ENCODE results near the gene TBX6.

The TBX6 gene

DNA sequence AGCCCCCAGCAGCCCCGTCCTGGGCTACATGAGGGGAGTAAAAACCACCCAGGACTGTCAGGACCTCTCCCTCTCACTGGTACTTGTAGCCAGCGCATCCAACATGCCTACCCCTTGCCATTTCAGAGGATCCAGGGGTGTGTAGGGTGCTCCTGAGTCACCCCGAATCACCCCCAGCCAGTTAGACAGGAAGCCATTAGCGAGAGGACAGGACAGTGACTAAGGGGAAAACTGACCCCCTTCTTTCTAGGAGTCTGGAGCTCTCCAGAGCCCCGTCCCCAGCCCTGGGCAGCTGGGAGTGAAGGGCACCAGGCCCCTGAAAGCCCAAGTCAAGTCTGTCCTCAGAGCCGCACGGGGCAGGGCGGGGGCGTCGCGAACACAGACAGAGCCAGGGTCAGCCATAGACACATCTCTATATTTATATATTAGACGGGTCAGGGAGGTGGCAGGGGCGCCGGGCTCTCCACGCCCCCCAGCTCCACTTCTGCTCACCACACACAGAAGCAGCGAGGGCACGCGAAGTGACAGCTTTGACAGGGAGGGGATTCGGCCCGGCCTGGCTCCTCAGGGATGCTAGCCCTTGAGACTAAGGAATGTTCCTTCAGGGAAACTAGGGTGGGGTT, 22.1 kb upstream of the TBX6 start:
- no peak for DNase-seq

DNA sequence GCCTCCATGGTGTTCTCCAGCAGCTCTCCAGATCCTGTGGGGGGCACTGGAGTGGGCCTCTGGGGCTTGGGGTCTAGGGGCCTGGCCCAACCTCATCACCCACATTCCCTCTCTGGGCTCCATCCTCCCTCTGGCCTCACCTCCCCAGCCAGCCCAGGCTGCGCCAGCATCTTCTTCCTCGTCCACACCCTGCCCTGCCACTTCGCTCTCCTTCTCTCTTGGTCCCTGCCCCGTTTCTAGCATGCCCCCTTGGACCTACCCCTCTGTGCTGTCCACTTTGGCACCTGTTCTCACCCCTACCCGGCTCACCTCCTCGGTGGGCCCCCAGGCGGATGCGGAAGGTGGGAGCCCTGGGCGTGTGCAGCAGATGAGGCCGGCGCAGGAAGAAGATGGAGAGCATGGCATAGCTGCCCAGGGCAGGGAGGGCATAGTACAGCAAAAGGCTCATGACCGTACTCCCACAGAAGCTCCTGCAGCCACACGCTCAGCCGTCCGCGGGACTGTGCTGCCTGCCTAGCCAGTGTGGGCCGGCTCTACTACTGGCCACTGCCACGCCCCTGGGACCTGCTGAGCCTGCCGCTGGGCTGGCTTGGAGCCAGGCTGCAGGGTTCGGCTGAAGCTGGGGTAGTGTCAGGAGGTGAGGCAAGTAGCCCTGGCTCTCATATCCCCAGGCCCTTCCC, 21.4 kb upstream of the TBX6 start, which contains the start of gene GDPD3:
Gene GDPD3, minus strand, starts transcription at position 507 of the 680 bp plus-strand sequence. Its CDS starts 59 bp downstream, at position 448.
- no peak for DNase-seq

DNA sequence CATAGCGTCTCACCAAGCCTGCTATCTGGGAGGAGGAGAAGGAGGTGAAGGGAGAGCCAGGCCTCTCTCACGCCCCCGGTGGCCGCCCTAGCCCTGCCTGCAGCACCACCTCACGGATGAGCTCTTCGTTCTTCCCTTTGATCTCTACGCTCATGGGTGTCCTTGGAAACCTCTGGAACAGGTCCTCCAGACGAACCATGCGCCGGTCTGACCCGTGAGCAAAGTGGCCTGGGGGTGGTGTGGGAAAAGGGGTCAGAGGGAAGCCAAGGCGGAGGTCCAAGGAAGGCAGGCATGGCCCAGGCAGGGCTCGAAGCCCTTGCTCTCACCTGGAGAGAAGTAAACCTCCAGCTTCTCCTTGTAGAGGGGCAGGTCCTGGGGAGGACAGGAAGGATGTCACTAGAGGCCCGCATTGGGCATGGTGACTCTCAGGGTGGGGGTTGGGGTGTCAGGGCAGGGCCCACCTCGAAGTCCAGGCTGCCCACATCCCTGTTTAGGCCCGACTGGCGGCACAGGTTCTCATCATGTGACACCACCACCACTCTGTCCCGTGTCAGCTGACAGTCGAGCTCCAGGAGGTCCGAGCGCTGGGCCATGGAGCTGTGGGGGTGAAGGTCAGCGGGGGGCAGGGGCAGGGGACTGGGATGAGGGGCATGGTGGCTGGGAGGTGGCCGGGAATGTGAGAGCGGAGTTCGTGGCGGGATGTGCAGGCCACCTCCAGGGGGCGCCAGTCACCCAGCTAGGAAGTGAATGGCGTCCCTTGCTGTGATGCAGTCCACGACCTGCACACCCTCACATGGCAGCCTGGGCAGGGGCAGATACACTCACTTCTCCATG, 20.7 kb upstream of the TBX6 start:
- peak; percentile 9 for DNase-seq

GRCh38 chr16:30110661-30111060, 18.9 kb upstream of the TBX6 start:
- DNase-seq = no peak

- no peak for DNase-seq
These were observed 16.5 kb upstream of the TBX6 start for GRCh38 chr16:30108059-30108850.

- no peak for DNase-seq
These were observed 12.8 kb upstream of the TBX6 start for GRCh38 chr16:30104492-30104891.

DNA sequence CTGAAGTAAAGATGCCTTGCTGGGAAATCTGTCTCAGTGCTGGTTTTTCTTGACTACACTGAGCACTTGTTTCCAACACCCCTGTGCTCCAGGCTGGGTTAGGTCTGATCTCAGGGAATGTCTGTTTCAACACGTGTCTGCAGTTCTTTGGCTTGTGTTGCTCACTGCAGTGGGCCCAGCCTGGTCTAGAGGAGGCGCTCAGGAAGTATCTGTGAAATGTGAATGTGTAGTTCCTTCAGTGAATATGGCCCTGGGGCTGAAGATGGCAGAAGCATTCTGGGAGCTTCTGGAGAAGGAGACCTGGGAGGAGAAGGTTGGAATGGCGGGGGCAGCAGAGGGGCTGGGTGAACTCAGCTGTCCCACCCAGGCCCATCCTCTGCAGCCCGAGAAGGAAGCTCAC, 12.4 kb upstream of the TBX6 start:
- DNase-seq = no peak

GRCh38 chr16:30096862-30097563, 5.3 kb upstream of the TBX6 start:
- DNase-seq = no peak

DNA sequence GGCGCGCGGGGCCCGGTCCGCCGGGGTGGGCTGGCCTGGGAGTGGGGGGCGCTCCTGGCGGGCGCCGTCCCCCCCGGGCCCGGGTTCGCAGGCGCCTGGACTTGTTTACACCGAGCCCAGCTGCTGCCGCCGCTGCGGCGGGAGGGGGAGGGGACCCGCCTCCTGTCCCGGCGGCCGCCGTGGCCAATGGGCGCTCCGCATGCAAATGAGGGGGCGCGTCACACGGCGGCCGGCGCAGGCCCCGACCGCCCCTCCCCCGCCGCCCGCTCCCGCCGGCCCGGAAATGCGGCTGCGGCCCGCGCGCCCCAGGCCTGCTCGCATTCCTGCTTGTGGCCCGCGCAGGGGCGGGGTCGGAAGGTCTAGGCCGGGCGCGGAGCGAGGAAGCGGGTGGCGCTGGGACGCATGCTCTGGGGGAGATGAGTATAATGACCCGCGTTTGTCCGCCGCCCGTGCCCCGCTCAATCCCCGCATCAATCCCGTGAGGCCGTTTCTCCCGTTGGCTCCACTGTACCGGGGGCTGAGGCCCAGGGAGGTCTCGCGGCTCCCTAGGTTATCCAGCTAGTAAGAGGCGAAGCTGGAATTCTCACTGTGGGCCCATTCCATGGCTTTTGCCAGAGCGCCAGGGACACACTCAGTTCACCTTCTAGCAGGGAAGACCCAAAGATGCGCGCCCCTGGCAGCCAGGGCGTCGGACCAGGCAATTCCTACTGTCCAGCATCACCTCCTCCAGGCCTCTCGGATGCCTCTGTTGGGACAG, 4.6 kb upstream of the TBX6 start, which contains the start of gene YPEL3:
Gene YPEL3, minus strand, starts transcription at position 109 of the 757 bp plus-strand sequence. CDS start 731 bp downstream, outside the sequence.
- DNase-seq = peak; percentile 87

- no peak for DNase-seq
These were observed 3.7 kb upstream of the TBX6 start for GRCh38 chr16:30095166-30096078.

GRCh38 chr16:30094541-30095165, 2.9 kb upstream of the TBX6 start:
- DNase-seq = no peak

GRCh38 chr16:30092373-30093010, 768 bp upstream of the TBX6 start:
- peak; percentile 33 for DNase-seq

GRCh38 chr16:30090610-30091331, 953 bp downstream of the TBX6 start:
- DNase-seq = no peak

DNA sequence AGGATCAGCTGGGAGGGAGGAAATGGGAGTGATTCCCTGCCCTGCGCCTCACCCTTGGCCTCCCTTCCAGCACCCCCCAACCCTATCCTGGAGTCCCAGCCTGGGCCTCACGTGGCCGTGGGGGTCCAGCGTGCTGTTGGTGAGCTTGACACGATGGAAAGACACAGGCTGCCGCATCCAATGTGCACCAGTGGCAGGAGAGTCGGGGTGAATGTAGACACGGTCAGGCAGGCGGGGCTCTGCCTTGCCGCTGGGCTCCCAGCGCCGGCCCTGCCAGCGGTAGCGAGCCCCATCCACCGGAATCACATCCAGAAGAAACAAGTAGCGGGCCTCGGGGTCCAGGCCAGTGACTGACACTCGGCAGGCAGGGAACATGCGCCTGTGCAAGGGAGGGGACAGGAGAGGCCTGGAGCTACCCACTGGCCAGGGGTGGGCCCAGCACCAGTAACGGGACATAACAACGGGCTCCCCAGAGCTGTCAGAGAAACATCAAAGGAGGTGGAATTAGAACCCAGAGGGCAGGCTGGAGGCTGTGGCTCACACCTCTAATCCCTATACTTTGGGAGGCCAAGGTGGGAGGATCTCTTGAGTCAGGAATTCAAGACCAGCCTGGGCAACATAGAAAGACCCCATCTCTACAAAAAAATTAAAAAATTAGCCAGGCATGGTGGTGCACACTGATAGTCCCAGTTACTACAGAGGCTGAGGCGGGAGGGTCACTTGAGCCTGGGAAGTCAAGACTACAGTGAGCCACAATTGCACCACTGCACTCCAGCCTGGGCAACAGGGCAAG, 2.7 kb downstream of the TBX6 start:
- no peak for DNase-seq

DNA sequence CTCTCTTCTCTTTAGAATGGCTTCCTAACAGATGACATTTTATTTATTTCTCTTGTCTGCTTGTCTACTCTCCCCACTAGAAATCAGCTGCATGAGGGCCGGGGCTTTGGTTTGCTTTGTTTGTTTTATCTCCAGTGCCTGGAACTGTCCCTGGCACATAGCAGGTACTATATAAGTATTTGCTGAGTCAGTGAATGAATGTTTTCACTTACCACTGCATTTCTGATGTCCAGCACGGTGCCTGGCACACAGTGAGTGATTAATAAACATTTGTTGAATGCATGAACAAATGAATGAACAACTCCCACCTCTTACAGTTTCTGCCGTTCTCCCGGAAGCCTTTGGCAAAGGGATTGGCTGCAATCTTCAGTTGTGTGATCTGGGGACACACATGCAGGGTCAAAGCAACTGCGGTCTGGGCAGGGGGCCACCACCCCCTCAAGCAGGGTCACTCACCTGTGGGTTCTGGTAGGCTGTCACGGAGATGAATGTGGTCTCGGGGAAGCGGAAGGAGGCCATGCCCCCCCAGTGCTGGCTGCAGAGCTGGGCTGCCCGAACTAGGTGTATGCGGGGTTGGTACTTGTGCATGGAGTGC, 3.4 kb downstream of the TBX6 start:
- no peak for DNase-seq

GRCh38 chr16:30087181-30087898, 4.4 kb downstream of the TBX6 start:
- no peak for DNase-seq

Data from NCI-H2171 (cell line).